ENCODE data around the gene IL17RE.
"Not testable (repeated sequence)": the region's sequence is repeated elsewhere in the genome, so short reads cannot be mapped to it uniquely, and the experiment has no call there.

IL17RE gene

GRCh38 chr3:9888540-9888939, 14.1 kb upstream of the IL17RE start:
- DNase-seq (ENCODE audit: low spot score): no peak
- ChIA-PET POLR2A (ENCODE audit: low non-redundant PET) (no interaction called here), CTCF (no interaction called here)
- TF ChIP-seq CTCF (conservative IDR thresholded peaks at IDR 0.05; ENCODE audit: low read depth): no peak
- H3K27ac ChIP-seq: peak overlapping the region; percentile 27; the same call in 1 of the 2 replicates

- POLR2A ChIA-PET (ENCODE audit: low non-redundant PET): no interaction called here
- DNase-seq (ENCODE audit: low spot score): no peak
- TF ChIP-seq CTCF (conservative IDR thresholded peaks at IDR 0.05; ENCODE audit: low read depth): no peak
- peak overlapping the region; percentile 48; the same call in 1 of the 2 replicates for H3K27ac ChIP-seq
- CTCF ChIA-PET: no interaction called here
Observed at GRCh38 chr3:9889405-9889804, 13.2 kb upstream of the IL17RE start.

- CTCF ChIA-PET: interaction anchor here (0.6 kb wide), 1 partner anchor 43 kb away, joined by 3 read pairs; the partner anchor contains the start of gene CRELD1
- POLR2A ChIA-PET (ENCODE audit: low non-redundant PET): no interaction called here
- peak; percentile 84 for DNase-seq (ENCODE audit: low spot score)
- TF ChIP-seq CTCF (conservative IDR thresholded peaks at IDR 0.05; ENCODE audit: low read depth): no peak
- H3K27ac ChIP-seq: peak within 1 kb of the TSS; percentile 86
Observed at GRCh38 chr3:9890249-9891071, 12.2 kb upstream of the IL17RE start, which contains the start of gene JAGN1. JAGN1 (plus strand) TSS chr3:9890610; CDS start chr3:9890723, 113 bp downstream.

- no peak for DNase-seq (ENCODE audit: low spot score)
- peak overlapping the region; percentile 86 for H3K27ac ChIP-seq
- ChIA-PET CTCF (no interaction called here), POLR2A (ENCODE audit: low non-redundant PET) (no interaction called here)
- TF ChIP-seq CTCF (conservative IDR thresholded peaks at IDR 0.05; ENCODE audit: low read depth): no peak
Observed at GRCh38 chr3:9891072-9891622, 11.5 kb upstream of the IL17RE start.

- TF ChIP-seq CTCF (conservative IDR thresholded peaks at IDR 0.05; ENCODE audit: low read depth): no peak
- no peak for DNase-seq (ENCODE audit: low spot score)
- CTCF ChIA-PET: interaction anchor here (0.5 to 0.6 kb wide), 2 partner anchors 11 to 178 kb away, joined by 5 to 6 read pairs; no protein-coding TSS in a partner anchor
- POLR2A ChIA-PET (ENCODE audit: low non-redundant PET): no interaction called here
- no peak overlapping the region for H3K27ac ChIP-seq
Observed at GRCh38 chr3:9893739-9894138, 8.9 kb upstream of the IL17RE start.

- DNase-seq (ENCODE audit: low spot score); POLR2A ChIA-PET (ENCODE audit: low non-redundant PET); CTCF ChIA-PET: not testable (repeated sequence)
- peak overlapping the region; percentile 40 for H3K27ac ChIP-seq
Observed at GRCh38 chr3:9895715-9896114, 6.9 kb upstream of the IL17RE start.

- peak overlapping the region; percentile 81 for H3K27ac ChIP-seq
- CTCF ChIA-PET; DNase-seq (ENCODE audit: low spot score); POLR2A ChIA-PET (ENCODE audit: low non-redundant PET): not testable (repeated sequence)
Observed at GRCh38 chr3:9896755-9897407, 5.8 kb upstream of the IL17RE start.
